Endothelial cell of umbilical vein (primary cell): Measurements from ENCODE around the gene HECW1. TPM values are rescaled to one million over a fixed set of nuclear protein-coding genes. Genes with fewer than 3 reads are reported as not detected.

ENCODE experiments used
- BruUV-seq: library from RNA; stranded (reverse); fragments of 400-500 nt; replicated peaks from 2 replicates; lab custom pipeline; 2021; lab: Mats Ljungman, UMichigan
- CTCF ChIA-PET: fragments of 300-600, 350-600 bp; sonication (Branson Sonifier 250); formaldehyde crosslinking; loops from one replicate; lab custom pipeline; 2021; ENCODE audit warnings: antibody characterized with exemption, inconsistent platforms; lab: Charles Lee
- POLR2A ChIA-PET: fragments of 300-600, 350-600 bp; sonication (Branson Sonifier 250); formaldehyde crosslinking; loops from one replicate; lab custom pipeline; 2021; ENCODE audit warnings: antibody characterized with exemption, inconsistent platforms; lab: Charles Lee
- DNase-seq: peaks from one replicate; pipeline ENCODE4 v3.0.0-alpha.2; 2011; ENCODE audit warnings: low read depth, low spot score
- FAIRE-seq: peaks from 2 replicates; lab custom pipeline; 2011; peaks lifted over from hg19 to GRCh38; lab: Jason Lieb, UNC
- H2AFZ ChIP-seq: 2 replicates; pipeline ENCODE4 v1.6.0; 2012; ENCODE audit warnings: low read depth, low read length, control low read depth, inconsistent platforms
- H3K27ac ChIP-seq: 2 replicates; pipeline ENCODE4 v1.5.1; 2011; ENCODE audit warnings: low read depth, mild to moderate bottlenecking, control low read depth, low read length, moderate library complexity; ENCODE audit not compliant: insufficient read depth
- H3K27me3 ChIP-seq, 2 experiments: 2 replicates each; pipeline versions ENCODE4 v1.6.0 to v1.6.1; 2011; ENCODE audit warnings: low read length in 2 of 2, mixed read lengths in 1 of 2; ENCODE audit not compliant: control insufficient read depth in 2 of 2, insufficient read depth in 2 of 2
- H3K36me3 ChIP-seq, 2 experiments: 2 replicates in 1 of 2; 3 replicates in 1 of 2; pipeline ENCODE4 v1.5.1; 2011; ENCODE audit warnings: low read length in 2 of 2, mild to moderate bottlenecking in 1 of 2, moderate library complexity in 1 of 2; ENCODE audit not compliant: control insufficient read depth in 2 of 2, insufficient read depth in 2 of 2; ENCODE audit errors: extremely low read depth in 1 of 2
- H3K4me1 ChIP-seq: 3 replicates; pipeline ENCODE4 v1.5.1; 2011; ENCODE audit warnings: mild to moderate bottlenecking, low read length; ENCODE audit not compliant: control insufficient read depth, insufficient read depth; ENCODE audit errors: extremely low read depth
- H3K4me2 ChIP-seq: 2 replicates; pipeline ENCODE4 v1.6.1; 2011; ENCODE audit warnings: low read length, control low read depth, mixed read lengths; ENCODE audit not compliant: insufficient read depth
- H3K4me3 ChIP-seq, 3 experiments: fragments of 200-600 bp in 1 of 3; sonication (generic), shearing (Covaris generic) in 1 of 3; replicated peaks in 1 of 3; 2 replicates each; pipeline ENCODE4 v1.5.1; 2011 to 2016; ENCODE audit warnings: control low read depth in 3 of 3, low read length in 3 of 3, mild to moderate bottlenecking in 2 of 3, inconsistent platforms in 1 of 3, low read depth in 1 of 3, moderate library complexity in 1 of 3; ENCODE audit not compliant: insufficient read depth in 1 of 3
- H3K79me2 ChIP-seq: 2 replicates; pipeline ENCODE4 v1.6.0; 2012; ENCODE audit warnings: low read length, inconsistent platforms; ENCODE audit not compliant: control insufficient read depth, insufficient read depth
- H3K9ac ChIP-seq: replicated peaks from 2 replicates; pipeline ENCODE3; 2011; ENCODE audit warnings: low read length, control low read depth; ENCODE audit not compliant: insufficient read depth; ENCODE audit errors: extremely low read depth
- H3K9me1 ChIP-seq: replicated peaks from 3 replicates; pipeline ENCODE4 v1.6.0; 2011; ENCODE audit warnings: mild to moderate bottlenecking, low read length; ENCODE audit not compliant: control insufficient read depth, insufficient read depth; ENCODE audit errors: extremely low read depth
- H3K9me3 ChIP-seq: replicated peaks from 2 replicates; pipeline ENCODE4 v1.5.1; 2012; ENCODE audit warnings: low read length, inconsistent platforms; ENCODE audit not compliant: control insufficient read depth, insufficient read depth
- H4K20me1 ChIP-seq: replicated peaks from 2 replicates; pipeline ENCODE3; 2011; ENCODE audit warnings: mild to moderate bottlenecking, low read length; ENCODE audit not compliant: control insufficient read depth, insufficient read depth; ENCODE audit errors: extremely low read depth
- CTCF ChIP-seq, 2 donors: IDR thresholded peaks; 1 replicate in 1 of 2; 2 replicates in 1 of 2; pipeline ENCODE4 v1.5.1; 2011; ENCODE audit warnings: low read length in 2 of 2, mild to moderate bottlenecking in 2 of 2, moderate library complexity in 2 of 2, control low read depth in 1 of 2, inconsistent platforms in 1 of 2, low read depth in 1 of 2; ENCODE audit not compliant: insufficient read depth in 1 of 2; ENCODE audit errors: extremely low read depth in 1 of 2
- EZH2 ChIP-seq: IDR thresholded peaks from 2 replicates; pipeline ENCODE4 v1.6.1; 2012; ENCODE audit warnings: borderline replicate concordance, low read depth, mild to moderate bottlenecking, moderate library complexity, low read length, inconsistent platforms; ENCODE audit not compliant: severe bottlenecking
- FOS ChIP-seq: IDR thresholded peaks from 2 replicates; pipeline ENCODE4 v1.6.1; 2011; ENCODE audit warnings: mild to moderate bottlenecking, low read length, moderate library complexity, borderline replicate concordance; ENCODE audit not compliant: insufficient read depth
- GATA2 ChIP-seq: IDR thresholded peaks from 2 replicates; pipeline ENCODE4 v1.7.0; 2011; ENCODE audit warnings: low read depth, mild to moderate bottlenecking, moderate library complexity, mixed read lengths, low read length; ENCODE audit not compliant: insufficient read length, insufficient read depth
- JUN ChIP-seq: IDR thresholded peaks from 2 replicates; pipeline ENCODE4 v1.6.1; 2011; ENCODE audit warnings: borderline replicate concordance, low read depth; ENCODE audit not compliant: insufficient read length, insufficient read depth
- MAX ChIP-seq: IDR thresholded peaks from 2 replicates; pipeline ENCODE4 v1.6.1; 2011; ENCODE audit not compliant: insufficient read depth, insufficient read length
- MYC ChIP-seq: IDR thresholded peaks from one replicate; pipeline ENCODE4 v1.6.1; 2011; ENCODE audit warnings: mild to moderate bottlenecking, low read depth, low read length
- POLR2A ChIP-seq: IDR thresholded peaks from 2 replicates; pipeline ENCODE4 v1.6.1; 2012; ENCODE audit warnings: low read depth, mild to moderate bottlenecking, control low read depth, low read length
- POLR2AphosphoS5 ChIP-seq: IDR thresholded peaks from 2 replicates; pipeline ENCODE4 v1.6.1; 2012; ENCODE audit warnings: low read depth, mild to moderate bottlenecking, control low read depth, low read length, moderate library complexity; ENCODE audit not compliant: insufficient read depth
- dilution Hi-C: fragments of 300-500 bp; cut with MboI; formaldehyde crosslinking; loops from one replicate; pipeline ENCODE4 v1.15.0; 2019; ENCODE audit warnings: low sequenced_read_pairs; ENCODE audit not compliant: extremely low pct_ligation_motif_present
- intact Hi-C: fragments of 100-400 bp; cut with micrococcal nuclease; formaldehyde crosslinking; loops from one replicate; pipeline ENCODE4 v1.10.0; 2022
- polyA plus RNA-seq, 4 experiments: library from polyadenylated mRNA; depleted of rRNA in 3 of 4; stranded (reverse) in 3 of 4; unstranded in 1 of 4; fragments of >200 nt; gene quantifications; 2 replicates each; pipeline versions ENCODE4 v1.2.1 to v1.2.3, GENCODE V29; 2011 to 2012; ENCODE audit warnings: missing spikeins in 1 of 4
- total RNA-seq: library from RNA; stranded (reverse); gene quantifications from 2 replicates; pipeline ENCODE4 v1.2.3, GENCODE V29; 2021

The HECW1 gene
- total and polyA plus RNA-seq, 2 donors (not counting 3 experiments of a cell fraction or from before 2014, with no cell fraction given) = not detected

GRCh38 chr7:43590862-43591557 is 478.6 kb downstream of the HECW1 start:
- DNase-seq (no peak), FAIRE-seq (no peak)
- Histone ChIP-seq H2AFZ (no peak overlapping the region), H3K4me2 (peak overlapping the region; percentile 8), H3K4me3 (no peak overlapping the region), H3K9me3 (no peaks in the 10 kb centered on the region), H3K27ac (peak overlapping the region; percentile 35), H3K36me3 (no peaks in the 10 kb centered on the region), H3K9me1 (no peaks in the 10 kb centered on the region), H3K9ac (no peak overlapping the region), H3K4me1 (peaks cover 30% of the 10 kb centered on the region), H3K27me3 (no peaks in the 10 kb centered on the region), H4K20me1 (peaks cover 16% of the 10 kb centered on the region), H3K79me2 (peaks cover 100% of the 10 kb centered on the region)
- BruUV-seq = no TSS peak
- dilution Hi-C loops = loop anchor here (25.0 kb wide), 1 partner anchor 121 kb away; no protein-coding TSS in a partner anchor
- intact Hi-C loops = loop anchor here (2.0 kb wide), 1 partner anchor 14 kb away; no protein-coding TSS in a partner anchor
- POLR2A ChIA-PET = interaction anchor here (1.5 kb wide), 1 partner anchor 8 kb away, joined by 4 read pairs; the partner anchor contains the start of gene STK17A
- TF ChIP-seq MAX (no peak), JUN (no peak), EZH2 (no peak), MYC (no peak), FOS (no peak), GATA2 (no peak), POLR2AphosphoS5 (no peak), POLR2A (no peak), CTCF (IDR thresholded peaks at IDR 0.05; ENCODE audit: extremely low read depth in 1 of 2, insufficient read depth in 1 of 2, low read depth in 1 of 2, low read length in 2 of 2) (no peak)
- CTCF ChIA-PET = interaction anchor here (0.7 to 2.4 kb wide), 4 partner anchors 8 to 39 kb away, joined by 3 to 19 read pairs (median 3); partner anchors contain the start of gene STK17A
